HEK293 (cell line): Measurements from ENCODE around the gene BBOX1.

Source experiments
- BCL11A ChIP-seq: fragments of 450-650 bp; formaldehyde crosslinking; IDR thresholded peaks from 2 replicates; pipeline ENCODE4 v1.5.1; 2016; ENCODE audit warnings: low read depth, missing biosample characterization, missing genetic modification characterization
- BCL11B ChIP-seq: fragments of 450-650 bp; formaldehyde crosslinking; IDR thresholded peaks from 2 replicates; pipeline ENCODE4 v1.5.1; 2016; ENCODE audit warnings: low read depth, missing biosample characterization, missing genetic modification characterization
- OSR2 ChIP-seq: fragments of 450-650 bp; formaldehyde crosslinking; IDR thresholded peaks from 2 replicates; pipeline ENCODE4 v1.5.1; 2016; ENCODE audit warnings: missing biosample characterization, missing genetic modification characterization
- SP7 ChIP-seq: fragments of 450-650 bp; formaldehyde crosslinking; IDR thresholded peaks from 2 replicates; pipeline ENCODE4 v1.5.1; 2016; ENCODE audit warnings: missing biosample characterization, missing genetic modification characterization
- TRIM28 ChIP-seq: IDR thresholded peaks from 2 replicates; pipeline ENCODE4 v1.6.1; 2011; ENCODE audit warnings: low read length, control low read depth, borderline replicate concordance
- ZBTB49 ChIP-seq: fragments of 450-650 bp; formaldehyde crosslinking; IDR thresholded peaks from 2 replicates; pipeline ENCODE4 v1.5.1; 2016; ENCODE audit warnings: missing biosample characterization, missing genetic modification characterization, low read depth
- ZIC2 ChIP-seq: fragments of 450-650 bp; formaldehyde crosslinking; IDR thresholded peaks from 2 replicates; pipeline ENCODE4 v1.5.1; 2016; ENCODE audit warnings: missing biosample characterization, missing genetic modification characterization
- ZNF10 ChIP-seq: fragments of 450-650 bp; formaldehyde crosslinking; IDR thresholded peaks from 2 replicates; pipeline ENCODE4 v1.5.1; 2017; ENCODE audit warnings: missing biosample characterization, missing genetic modification characterization
- ZNF140 ChIP-seq: fragments of 450-650 bp; formaldehyde crosslinking; IDR thresholded peaks from 2 replicates; pipeline ENCODE4 v1.5.1; 2016; ENCODE audit warnings: missing biosample characterization, missing genetic modification characterization
- ZNF211 ChIP-seq: fragments of 450-650 bp; formaldehyde crosslinking; IDR thresholded peaks from 2 replicates; pipeline ENCODE4 v1.5.1; 2016; ENCODE audit warnings: low read depth, missing biosample characterization, missing genetic modification characterization
- ZNF335 ChIP-seq: fragments of 450-650 bp; formaldehyde crosslinking; conservative IDR thresholded peaks from 2 replicates; pipeline ENCODE4 v1.5.1; 2016; ENCODE audit warnings: missing biosample characterization, missing genetic modification characterization
- ZNF394 ChIP-seq: fragments of 450-650 bp; formaldehyde crosslinking; IDR thresholded peaks from 2 replicates; pipeline ENCODE4 v1.5.1; 2016; ENCODE audit warnings: missing biosample characterization, missing genetic modification characterization, mild to moderate bottlenecking, moderate library complexity, borderline replicate concordance
- ZNF518A ChIP-seq: fragments of 450-650 bp; formaldehyde crosslinking; conservative IDR thresholded peaks from 2 replicates; pipeline ENCODE4 v1.5.1; 2016; ENCODE audit warnings: low read depth, missing biosample characterization, missing genetic modification characterization
- ZNF530 ChIP-seq: fragments of 450-650 bp; formaldehyde crosslinking; IDR thresholded peaks from 2 replicates; pipeline ENCODE4 v1.5.1; 2016; ENCODE audit warnings: low read depth, missing biosample characterization, missing genetic modification characterization
- ZNF558 ChIP-seq: fragments of 450-650 bp; formaldehyde crosslinking; IDR thresholded peaks from 2 replicates; pipeline ENCODE4 v1.5.1; 2016; ENCODE audit warnings: missing biosample characterization, missing genetic modification characterization
- ZNF561 ChIP-seq: fragments of 450-650 bp; IDR thresholded peaks from 2 replicates; pipeline ENCODE4 v1.5.1; 2018; ENCODE audit warnings: missing biosample characterization, missing genetic modification characterization, borderline replicate concordance
- ZNF600 ChIP-seq: fragments of 450-650 bp; formaldehyde crosslinking; IDR thresholded peaks from 2 replicates; pipeline ENCODE4 v1.5.1; 2016; ENCODE audit warnings: missing biosample characterization, missing genetic modification characterization
- TF ChIP-seq, protein P1 (sequence below): fragments of 450-650 bp; formaldehyde crosslinking; IDR thresholded peaks from 2 replicates; pipeline ENCODE4 v1.5.1; 2016; ENCODE audit warnings: missing biosample characterization, missing genetic modification characterization
- TF ChIP-seq, protein P2 (sequence below): fragments of 450-650 bp; formaldehyde crosslinking; IDR thresholded peaks from 2 replicates; pipeline ENCODE4 v1.5.1; 2017; ENCODE audit warnings: missing biosample characterization, missing genetic modification characterization

Gene BBOX1

DNA sequence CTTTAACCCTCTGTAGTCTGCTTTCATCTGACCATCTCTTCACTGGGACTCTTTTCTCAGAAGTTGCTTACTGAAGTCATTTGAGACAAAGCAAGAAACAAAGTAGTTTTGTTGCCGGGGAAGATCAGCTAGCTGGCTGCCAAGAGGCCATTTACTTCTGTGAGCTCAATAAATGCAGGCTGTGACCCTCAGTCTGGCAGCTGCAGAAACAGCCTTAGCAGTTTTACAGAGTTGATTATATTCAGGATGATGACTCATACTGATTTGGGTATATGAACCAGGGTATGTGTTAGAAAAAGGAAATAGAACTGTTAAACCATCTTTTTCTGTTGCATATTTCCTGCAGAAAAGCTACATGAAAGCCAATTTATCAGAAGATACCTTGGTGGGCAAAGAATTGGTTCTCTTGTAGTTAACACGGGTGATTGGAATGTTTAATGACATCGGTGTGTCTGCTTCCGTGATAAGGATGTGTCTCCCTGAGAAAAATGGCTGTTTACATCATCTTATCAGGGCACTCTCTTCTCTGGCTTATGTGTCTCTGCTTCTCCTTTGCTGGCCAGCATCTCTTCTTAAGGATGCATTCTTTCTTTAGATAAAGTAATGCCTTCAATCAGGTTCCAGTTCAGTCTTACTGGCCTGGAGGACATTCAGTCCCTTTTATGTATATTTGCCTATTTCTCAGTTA, 28.2 kb upstream of the BBOX1 start (continued):
- peak; percentile 44; the same call in 1 of the 2 replicates for TF ChIP-seq ZNF518A
- TF ChIP-seq BCL11B (tag by site-specific recombination): no peak
- TF ChIP-seq ZNF140 (tag by site-specific recombination): no peak
- TF ChIP-seq ZNF335 (tag by site-specific recombination): peak; percentile 79; the same call in 1 of the 2 replicates
- no peak for TF ChIP-seq BCL11A (tag by site-specific recombination)
- TF ChIP-seq, protein P1, sequence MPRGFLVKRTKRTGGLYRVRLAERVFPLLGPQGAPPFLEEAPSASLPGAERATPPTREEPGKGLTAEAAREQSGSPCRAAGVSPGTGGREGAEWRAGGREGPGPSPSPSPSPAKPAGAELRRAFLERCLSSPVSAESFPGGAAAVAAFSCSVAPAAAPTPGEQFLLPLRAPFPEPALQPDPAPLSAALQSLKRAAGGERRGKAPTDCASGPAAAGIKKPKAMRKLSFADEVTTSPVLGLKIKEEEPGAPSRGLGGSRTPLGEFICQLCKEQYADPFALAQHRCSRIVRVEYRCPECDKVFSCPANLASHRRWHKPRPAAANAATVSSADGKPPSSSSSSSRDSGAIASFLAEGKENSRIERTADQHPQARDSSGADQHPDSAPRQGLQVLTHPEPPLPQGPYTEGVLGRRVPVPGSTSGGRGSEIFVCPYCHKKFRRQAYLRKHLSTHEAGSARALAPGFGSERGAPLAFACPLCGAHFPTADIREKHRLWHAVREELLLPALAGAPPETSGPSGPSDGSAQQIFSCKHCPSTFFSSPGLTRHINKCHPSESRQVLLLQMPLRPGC (tag by site-specific recombination): no peak
- TF ChIP-seq TRIM28: peak; percentile 56; the same call in 1 of the 2 replicates
- TF ChIP-seq SP7 (tag by site-specific recombination): peak; percentile 53; the same call in 1 of the 2 replicates
- TF ChIP-seq ZIC2 (tag by site-specific recombination): no peak
- no peak for TF ChIP-seq ZBTB49
- peak; percentile 66; the same call in 1 of the 2 replicates for TF ChIP-seq ZNF394 (tag by site-specific recombination)
- 0 out of 2 replicates have a peak, but pooled peaks have one; percentile 21 for TF ChIP-seq ZNF600 (tag by site-specific recombination)
- TF ChIP-seq, protein P2, sequence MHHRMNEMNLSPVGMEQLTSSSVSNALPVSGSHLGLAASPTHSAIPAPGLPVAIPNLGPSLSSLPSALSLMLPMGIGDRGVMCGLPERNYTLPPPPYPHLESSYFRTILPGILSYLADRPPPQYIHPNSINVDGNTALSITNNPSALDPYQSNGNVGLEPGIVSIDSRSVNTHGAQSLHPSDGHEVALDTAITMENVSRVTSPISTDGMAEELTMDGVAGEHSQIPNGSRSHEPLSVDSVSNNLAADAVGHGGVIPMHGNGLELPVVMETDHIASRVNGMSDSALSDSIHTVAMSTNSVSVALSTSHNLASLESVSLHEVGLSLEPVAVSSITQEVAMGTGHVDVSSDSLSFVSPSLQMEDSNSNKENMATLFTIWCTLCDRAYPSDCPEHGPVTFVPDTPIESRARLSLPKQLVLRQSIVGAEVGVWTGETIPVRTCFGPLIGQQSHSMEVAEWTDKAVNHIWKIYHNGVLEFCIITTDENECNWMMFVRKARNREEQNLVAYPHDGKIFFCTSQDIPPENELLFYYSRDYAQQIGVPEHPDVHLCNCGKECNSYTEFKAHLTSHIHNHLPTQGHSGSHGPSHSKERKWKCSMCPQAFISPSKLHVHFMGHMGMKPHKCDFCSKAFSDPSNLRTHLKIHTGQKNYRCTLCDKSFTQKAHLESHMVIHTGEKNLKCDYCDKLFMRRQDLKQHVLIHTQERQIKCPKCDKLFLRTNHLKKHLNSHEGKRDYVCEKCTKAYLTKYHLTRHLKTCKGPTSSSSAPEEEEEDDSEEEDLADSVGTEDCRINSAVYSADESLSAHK (tag by site-specific recombination): peak; percentile 57
- no peak for TF ChIP-seq ZNF211 (tag by site-specific recombination)
- TF ChIP-seq ZNF558: no peak
- TF ChIP-seq ZNF10 (tag by site-specific recombination): no peak
- TF ChIP-seq OSR2: 0 out of 2 replicates have a peak, but pooled peaks have one; percentile 15
- 0 out of 2 replicates have a peak, but pooled peaks have one; percentile 26 for TF ChIP-seq ZNF561
- TF ChIP-seq ZNF530 (tag by site-specific recombination): no peak
